ENCODE results near the gene ACTN2. TPM values are rescaled to one million over a fixed set of nuclear protein-coding genes. Genes with fewer than 3 reads are reported as not detected.

Gene ACTN2
- total RNA-seq, 4 donors from 2014 or later = 7.5 to 16.2 (median 10.3) TPM

DNA sequence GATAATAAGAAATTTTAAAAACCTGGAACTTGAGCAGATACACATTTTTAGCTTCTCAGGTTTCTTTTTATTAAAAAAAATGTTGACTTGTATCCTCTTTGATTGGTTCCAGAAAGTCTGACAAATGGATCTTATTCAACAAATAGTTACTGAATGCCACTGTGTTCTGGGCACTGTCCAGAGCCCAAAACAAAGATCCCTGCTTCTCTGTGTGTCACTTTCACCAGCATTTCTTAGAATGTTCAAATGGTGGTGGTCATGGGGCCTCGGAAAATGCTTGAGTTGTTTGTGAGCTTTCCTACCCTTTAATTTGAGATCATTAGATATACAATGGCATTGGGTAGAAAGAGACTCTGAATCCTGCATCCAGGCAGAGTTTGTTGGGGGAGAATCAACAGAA, 19.9 kb downstream of the ACTN2 start:
- Histone ChIP-seq H3K36me3 (no peaks in the 10 kb centered on the region), H3K4me3 (no peak overlapping the region), H3K4me1 (peaks cover 19 to 51% (median 35%) of the 10 kb centered on the region in 4 donors), H3K27me3 (no peaks in the 10 kb centered on the region), H3K27ac (replicated peaks in 1 of 4) (peak overlapping the region; percentile 9 to 48 (median 32)), H3K9me3 (no peaks in the 10 kb centered on the region)
- TF ChIP-seq EP300 (IDR thresholded peaks at IDR 0.05) = no peak
- TF ChIP-seq, protein P1, sequence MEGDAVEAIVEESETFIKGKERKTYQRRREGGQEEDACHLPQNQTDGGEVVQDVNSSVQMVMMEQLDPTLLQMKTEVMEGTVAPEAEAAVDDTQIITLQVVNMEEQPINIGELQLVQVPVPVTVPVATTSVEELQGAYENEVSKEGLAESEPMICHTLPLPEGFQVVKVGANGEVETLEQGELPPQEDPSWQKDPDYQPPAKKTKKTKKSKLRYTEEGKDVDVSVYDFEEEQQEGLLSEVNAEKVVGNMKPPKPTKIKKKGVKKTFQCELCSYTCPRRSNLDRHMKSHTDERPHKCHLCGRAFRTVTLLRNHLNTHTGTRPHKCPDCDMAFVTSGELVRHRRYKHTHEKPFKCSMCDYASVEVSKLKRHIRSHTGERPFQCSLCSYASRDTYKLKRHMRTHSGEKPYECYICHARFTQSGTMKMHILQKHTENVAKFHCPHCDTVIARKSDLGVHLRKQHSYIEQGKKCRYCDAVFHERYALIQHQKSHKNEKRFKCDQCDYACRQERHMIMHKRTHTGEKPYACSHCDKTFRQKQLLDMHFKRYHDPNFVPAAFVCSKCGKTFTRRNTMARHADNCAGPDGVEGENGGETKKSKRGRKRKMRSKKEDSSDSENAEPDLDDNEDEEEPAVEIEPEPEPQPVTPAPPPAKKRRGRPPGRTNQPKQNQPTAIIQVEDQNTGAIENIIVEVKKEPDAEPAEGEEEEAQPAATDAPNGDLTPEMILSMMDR (IDR thresholded peaks at IDR 0.05) = no peak
- TF ChIP-seq POLR2A (IDR thresholded peaks at IDR 0.05; ENCODE audit: low read depth) = no peak
- no peak for TF ChIP-seq POLR2AphosphoS5 (IDR thresholded peaks at IDR 0.05)
- intact Hi-C loops (cut with DNase I) = no loop called here
- 43% methylated on average over 1 of the region's 1 CpG for whole genome bisulfite sequencing
- no peak for DNase-seq (ENCODE audit: extremely low spot score)

DNA sequence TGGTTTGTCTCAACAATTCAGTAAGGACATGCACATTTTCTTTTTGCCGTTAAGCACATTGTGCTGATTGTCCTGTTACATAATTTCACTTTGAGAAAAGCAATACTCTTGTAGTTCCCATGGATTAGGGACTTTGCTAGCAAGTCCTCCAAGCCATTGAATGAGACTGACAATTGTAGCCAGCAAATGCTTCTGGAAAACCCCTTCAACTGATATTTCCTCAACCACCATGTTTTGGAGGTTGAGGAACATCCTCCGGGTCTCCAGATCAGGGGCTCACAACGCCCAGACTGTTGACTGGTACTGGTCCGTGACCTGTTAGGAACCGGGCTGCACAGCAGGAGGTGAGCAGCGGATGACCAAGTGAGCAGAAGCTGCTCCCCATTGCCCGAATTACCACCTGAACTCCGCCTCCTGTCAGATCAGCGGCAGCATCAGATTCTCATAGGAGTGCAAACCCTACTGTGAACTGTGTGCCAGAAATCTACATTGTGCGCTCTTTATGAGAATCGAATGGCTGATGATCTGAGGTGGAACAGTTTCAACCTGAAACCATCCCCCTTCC, 24.1 kb downstream of the ACTN2 start:
- no peak for DNase-seq (ENCODE audit: extremely low spot score)
- Histone ChIP-seq H3K27ac (replicated peaks in 1 of 4) (no peak overlapping the region), H3K27me3 (no peaks in the 10 kb centered on the region), H3K4me3 (no peak overlapping the region), H3K4me1 (peaks cover 5 to 14% (median 13%) of the 10 kb centered on the region in 4 donors), H3K36me3 (no peaks in the 10 kb centered on the region), H3K9me3 (no peaks in the 10 kb centered on the region)
- intact Hi-C loops (cut with DNase I) = no loop called here
- TF ChIP-seq, protein P1 (IDR thresholded peaks at IDR 0.05) = no peak
- TF ChIP-seq EP300 (IDR thresholded peaks at IDR 0.05) (no peak), POLR2A (IDR thresholded peaks at IDR 0.05; ENCODE audit: low read depth) (no peak), POLR2AphosphoS5 (IDR thresholded peaks at IDR 0.05) (no peak)
- 74% methylated on average over 6 of the region's 11 CpGs for WGBS

DNA sequence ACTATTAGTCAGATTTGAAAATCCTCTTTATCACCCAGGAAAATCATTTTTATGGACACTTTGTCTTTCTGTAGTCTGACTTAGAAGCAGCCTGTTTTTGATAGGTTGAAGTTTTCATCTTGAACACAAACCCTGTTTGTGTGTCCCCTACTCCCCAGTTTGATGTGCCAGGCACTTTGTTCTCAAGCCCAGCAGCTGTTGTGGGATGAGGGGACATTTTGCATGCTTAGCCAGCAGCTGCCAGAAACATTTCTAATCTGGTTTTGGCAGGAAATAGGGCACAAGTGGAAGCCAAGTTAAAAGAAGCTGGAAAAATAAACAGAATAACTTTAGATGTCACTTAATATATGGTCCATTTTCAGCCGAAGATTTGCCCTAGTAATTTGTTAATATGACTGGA, 29.9 kb downstream of the ACTN2 start:
- Histone ChIP-seq H3K9me3 (no peaks in the 10 kb centered on the region), H3K36me3 (peaks cover 0 to 25% (median 0%) of the 10 kb centered on the region in 4 donors), H3K27me3 (no peaks in the 10 kb centered on the region), H3K27ac (replicated peaks in 1 of 4) (peak overlapping the region in 3 of 4 donors; percentile 7 to 39 (median 17)), H3K4me1 (peaks cover 23 to 36% (median 35%) of the 10 kb centered on the region in 4 donors), H3K4me3 (no peak overlapping the region)
- TF ChIP-seq POLR2A (IDR thresholded peaks at IDR 0.05; ENCODE audit: low read depth) (no peak), POLR2AphosphoS5 (IDR thresholded peaks at IDR 0.05) (no peak), EP300 (IDR thresholded peaks at IDR 0.05) (no peak)
- TF ChIP-seq, protein P1 (IDR thresholded peaks at IDR 0.05) = no peak
- no peak for DNase-seq (ENCODE audit: extremely low spot score)
- 7% methylated on average over 1 of the region's 1 CpG for WGBS
- intact Hi-C loops (cut with DNase I) = no loop called here

DNA sequence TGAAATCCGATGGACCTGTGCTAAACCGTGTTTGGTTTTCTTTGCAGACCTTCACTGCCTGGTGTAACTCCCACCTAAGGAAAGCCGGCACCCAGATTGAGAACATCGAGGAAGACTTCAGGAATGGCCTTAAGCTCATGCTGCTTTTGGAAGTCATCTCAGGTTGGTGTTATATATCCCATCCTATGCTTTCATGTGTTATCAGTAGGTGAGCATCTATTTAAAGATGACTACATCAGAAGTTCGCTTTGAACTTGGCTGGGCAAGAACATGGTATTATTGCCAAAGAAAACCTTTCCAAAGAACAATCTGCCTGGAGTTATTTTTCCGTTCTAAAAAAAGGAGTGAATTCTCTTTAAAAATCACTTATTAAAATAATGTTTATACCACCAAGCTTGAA, 31.5 kb downstream of the ACTN2 start:
- WGBS = 33% methylated on average over 6 of the region's 6 CpGs
- H3K36me3 ChIP-seq = peaks cover 0 to 35% (median 0%) of the 10 kb centered on the region in 4 donors
- intact Hi-C loops (cut with DNase I) = no loop called here
- no peaks in the 10 kb centered on the region for H3K9me3 ChIP-seq
- peaks cover 23 to 36% (median 35%) of the 10 kb centered on the region in 4 donors for H3K4me1 ChIP-seq
- no peaks in the 10 kb centered on the region for H3K27me3 ChIP-seq
- no peak for TF ChIP-seq POLR2AphosphoS5 (IDR thresholded peaks at IDR 0.05)
- no peak for TF ChIP-seq EP300 (IDR thresholded peaks at IDR 0.05)
- TF ChIP-seq, protein P1 (IDR thresholded peaks at IDR 0.05) = no peak
- no peak for TF ChIP-seq POLR2A (IDR thresholded peaks at IDR 0.05; ENCODE audit: low read depth)
- H3K27ac ChIP-seq (replicated peaks in 1 of 4) = peak overlapping the region in 1 of 4 donors; percentile 66
- H3K4me3 ChIP-seq = no peak overlapping the region
- DNase-seq (ENCODE audit: extremely low spot score) = no peak

DNA sequence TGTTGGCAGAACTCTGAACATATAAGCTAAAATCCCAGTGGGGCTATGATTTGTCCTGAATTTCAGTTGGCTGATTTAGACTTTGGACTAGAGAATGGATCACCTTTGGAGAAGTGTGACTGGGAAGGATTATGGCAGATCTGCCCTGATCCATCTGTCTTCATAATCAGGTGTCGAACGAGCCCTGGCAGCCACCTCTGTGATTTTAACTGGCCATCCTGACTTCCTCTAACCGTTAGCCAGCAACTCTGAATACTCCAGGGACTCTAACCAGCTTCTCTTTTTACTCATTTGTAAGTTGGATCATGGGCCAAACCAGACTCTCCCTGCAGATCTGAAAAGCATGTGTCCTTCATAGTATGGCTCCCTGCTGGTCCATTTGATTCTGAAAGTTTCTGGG, 32.0 kb downstream of the ACTN2 start:
- TF ChIP-seq EP300 (IDR thresholded peaks at IDR 0.05) (no peak), POLR2AphosphoS5 (IDR thresholded peaks at IDR 0.05) (no peak), POLR2A (IDR thresholded peaks at IDR 0.05; ENCODE audit: low read depth) (no peak)
- TF ChIP-seq, protein P1 (IDR thresholded peaks at IDR 0.05) = no peak
- intact Hi-C loops (cut with DNase I) = no loop called here
- DNase-seq (ENCODE audit: extremely low spot score) = no peak
- H3K27ac ChIP-seq (replicated peaks in 1 of 4) = peak overlapping the region in 3 of 4 donors; percentile 41 to 66 (median 51)
- peaks cover 0 to 40% (median 0%) of the 10 kb centered on the region in 4 donors for H3K36me3 ChIP-seq
- H3K4me3 ChIP-seq = no peak overlapping the region
- 36% methylated on average over 3 of the region's 3 CpGs for WGBS
- no peaks in the 10 kb centered on the region for H3K27me3 ChIP-seq
- no peaks in the 10 kb centered on the region for H3K9me3 ChIP-seq
- H3K4me1 ChIP-seq = peaks cover 23 to 36% (median 35%) of the 10 kb centered on the region in 4 donors
